Measurements from ENCODE around the gene LRP10.
"Not testable (repeated sequence)": the region's sequence is repeated elsewhere in the genome, so short reads cannot be mapped to it uniquely, and the experiment has no call there.

GRCh38 chr14:22914836-22915235 is 43.3 kb downstream of the LRP10 start:
- not testable (repeated sequence) for TF ChIP-seq CEBPB (IDR thresholded peaks at IDR 0.05); RNF2 (IDR thresholded peaks at IDR 0.05; ENCODE audit: borderline replicate concordance, low read depth); CTCF (IDR thresholded peaks at IDR 0.05); POLR2A (IDR thresholded peaks at IDR 0.05; ENCODE audit: low read length); KDM1A (IDR thresholded peaks at IDR 0.05; ENCODE audit: low read depth); ZSCAN20 (CRISPR knock-in tag; IDR thresholded peaks at IDR 0.05); SREBF2 (IDR thresholded peaks at IDR 0.05); MAX (IDR thresholded peaks at IDR 0.05); MAFK (IDR thresholded peaks at IDR 0.05; ENCODE audit: partially characterized antibody); NPAS2 (CRISPR knock-in tag; IDR thresholded peaks at IDR 0.05; ENCODE audit: borderline replicate concordance); USF2 (IDR thresholded peaks at IDR 0.05); EP300 (IDR thresholded peaks at IDR 0.05)

Measured in A549 (cell line).